Endothelial cell (in vitro differentiated cells): ENCODE results near the gene ARMH1. TPM values are rescaled to one million over a fixed set of nuclear protein-coding genes. Genes with fewer than 3 reads are reported as not detected.

Source experiments
- DNase-seq: peaks from one replicate; pipeline ENCODE4 v3.0.0; 2021; ENCODE audit warnings: low spot score
- H3K27ac Mint-ChIP-seq: one replicate; pipeline ENCODE4 v1.8.0; 2021; ENCODE audit warnings: mixed read lengths, inconsistent platforms; ENCODE audit not compliant: unreplicated experiment
- H3K27me3 Mint-ChIP-seq: one replicate; pipeline ENCODE4 v1.8.0; 2021; ENCODE audit warnings: mild to moderate bottlenecking, moderate library complexity, mixed read lengths, inconsistent platforms; ENCODE audit not compliant: unreplicated experiment
- H3K36me3 Mint-ChIP-seq: one replicate; pipeline ENCODE4 v1.8.0; 2021; ENCODE audit warnings: mild to moderate bottlenecking, low read depth, mixed read lengths, inconsistent platforms; ENCODE audit not compliant: unreplicated experiment
- H3K4me1 Mint-ChIP-seq: one replicate; pipeline ENCODE4 v1.8.0; 2021; ENCODE audit warnings: mild to moderate bottlenecking, mixed read lengths, inconsistent platforms; ENCODE audit not compliant: unreplicated experiment
- H3K4me3 Mint-ChIP-seq: one replicate; pipeline ENCODE4 v1.8.0; 2021; ENCODE audit warnings: mild to moderate bottlenecking, mixed read lengths, inconsistent platforms; ENCODE audit not compliant: unreplicated experiment
- H3K9me3 Mint-ChIP-seq: one replicate; pipeline ENCODE4 v1.8.0; 2021; ENCODE audit warnings: mixed read lengths, inconsistent platforms; ENCODE audit not compliant: unreplicated experiment
- total RNA-seq: library from RNA; stranded (reverse); fragmentation: NEBNext Ultra II Directional; extraction: Animal tissue kit (Norgen Biotek cat#: 25700); gene quantifications from one replicate; pipeline ENCODE4 v1.2.1, GENCODE V29; 2021; ENCODE audit not compliant: unreplicated experiment
- TF ChIP-seq, protein P1 (sequence below): fragments of 200-600 bp; sonication (generic); IDR thresholded peaks from one replicate; pipeline ENCODE4 v1.5.0; 2021; ENCODE audit warnings: antibody characterized with exemption; ENCODE audit not compliant: unreplicated experiment

Gene ARMH1
- total RNA-seq, 1 donor from 2014 or later: 4.1 TPM

DNA sequence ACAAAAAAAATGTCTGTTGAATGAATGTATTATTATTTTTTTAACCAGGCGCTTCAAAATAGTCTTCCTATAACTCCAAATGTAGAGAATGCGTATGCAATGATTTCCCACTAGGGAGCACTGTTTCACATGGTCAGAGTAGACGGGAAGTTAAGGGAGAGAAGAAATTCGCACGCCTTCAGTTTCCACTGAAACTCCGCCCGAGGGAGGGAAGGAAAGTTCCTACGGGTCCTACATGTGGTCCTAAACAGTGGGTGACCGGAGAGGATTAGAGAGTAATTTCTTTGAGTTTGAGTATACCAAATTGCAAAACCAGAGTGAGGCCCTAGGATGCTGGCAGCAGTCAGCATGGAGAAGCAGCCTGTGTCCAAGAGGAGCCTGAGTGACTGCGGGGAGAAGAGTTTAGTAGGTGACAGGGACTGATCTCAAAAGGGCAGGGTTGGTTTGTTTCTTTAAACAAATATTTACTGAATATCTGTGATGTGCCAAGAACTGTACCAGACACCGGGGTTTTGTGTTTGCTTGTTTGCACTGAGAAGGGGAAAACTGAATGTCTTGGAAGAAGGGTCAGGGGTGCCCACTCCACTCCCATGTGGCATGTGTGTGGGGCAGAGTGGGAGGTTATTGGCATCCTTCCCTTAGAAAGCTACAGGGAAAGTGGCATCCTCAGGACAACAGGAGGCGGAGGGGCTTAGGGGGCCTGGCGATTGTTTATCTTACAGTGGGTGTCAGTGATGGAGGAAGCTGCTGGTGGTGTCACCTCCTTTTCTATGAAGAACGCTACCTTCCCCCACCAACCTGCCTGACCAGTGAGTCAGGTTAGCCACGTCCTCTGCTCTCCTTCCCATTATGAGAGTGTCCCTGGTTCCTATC, 33.7 kb downstream of the ARMH1 start:
- Mint-ChIP-seq H3K4me1 (peaks cover 3% of the 10 kb centered on the region), H3K27me3 (peaks cover 4% of the 10 kb centered on the region), H3K36me3 (peaks cover 7% of the 10 kb centered on the region), H3K27ac (no peak overlapping the region), H3K9me3 (no peaks in the 10 kb centered on the region), H3K4me3 (no peak overlapping the region)
- TF ChIP-seq, protein P1, sequence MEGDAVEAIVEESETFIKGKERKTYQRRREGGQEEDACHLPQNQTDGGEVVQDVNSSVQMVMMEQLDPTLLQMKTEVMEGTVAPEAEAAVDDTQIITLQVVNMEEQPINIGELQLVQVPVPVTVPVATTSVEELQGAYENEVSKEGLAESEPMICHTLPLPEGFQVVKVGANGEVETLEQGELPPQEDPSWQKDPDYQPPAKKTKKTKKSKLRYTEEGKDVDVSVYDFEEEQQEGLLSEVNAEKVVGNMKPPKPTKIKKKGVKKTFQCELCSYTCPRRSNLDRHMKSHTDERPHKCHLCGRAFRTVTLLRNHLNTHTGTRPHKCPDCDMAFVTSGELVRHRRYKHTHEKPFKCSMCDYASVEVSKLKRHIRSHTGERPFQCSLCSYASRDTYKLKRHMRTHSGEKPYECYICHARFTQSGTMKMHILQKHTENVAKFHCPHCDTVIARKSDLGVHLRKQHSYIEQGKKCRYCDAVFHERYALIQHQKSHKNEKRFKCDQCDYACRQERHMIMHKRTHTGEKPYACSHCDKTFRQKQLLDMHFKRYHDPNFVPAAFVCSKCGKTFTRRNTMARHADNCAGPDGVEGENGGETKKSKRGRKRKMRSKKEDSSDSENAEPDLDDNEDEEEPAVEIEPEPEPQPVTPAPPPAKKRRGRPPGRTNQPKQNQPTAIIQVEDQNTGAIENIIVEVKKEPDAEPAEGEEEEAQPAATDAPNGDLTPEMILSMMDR: peak; percentile 76
- DNase-seq: peak; percentile 35

DNA sequence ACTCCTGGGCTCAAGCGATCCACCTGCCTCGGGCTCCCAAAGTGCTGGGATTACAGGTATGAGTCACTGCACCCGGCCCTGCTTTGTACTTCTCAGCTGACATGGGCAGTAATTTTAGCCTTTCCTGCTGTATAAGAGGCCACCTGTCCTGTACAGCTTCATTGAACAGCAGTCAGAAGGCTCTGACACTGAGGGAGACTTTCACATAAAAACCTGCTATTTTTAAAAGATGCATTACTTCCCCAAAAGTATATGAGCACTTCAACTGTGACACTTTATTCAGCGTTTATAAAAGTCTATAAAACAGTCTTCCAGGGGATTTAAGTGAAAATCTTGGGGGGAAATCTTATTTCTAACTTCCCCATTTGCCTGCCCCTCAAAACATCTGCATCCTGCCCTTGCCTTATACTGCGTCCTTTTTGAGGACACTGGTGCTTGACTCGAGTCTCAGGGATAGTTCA, 38.8 kb downstream of the ARMH1 start:
- TF ChIP-seq, protein P1: no peak
- no peak for DNase-seq
- Mint-ChIP-seq H3K9me3 (no peaks in the 10 kb centered on the region), H3K4me1 (no peaks in the 10 kb centered on the region), H3K4me3 (no peak overlapping the region), H3K36me3 (peaks cover 7% of the 10 kb centered on the region), H3K27ac (no peak overlapping the region), H3K27me3 (peaks cover 2% of the 10 kb centered on the region)

DNA sequence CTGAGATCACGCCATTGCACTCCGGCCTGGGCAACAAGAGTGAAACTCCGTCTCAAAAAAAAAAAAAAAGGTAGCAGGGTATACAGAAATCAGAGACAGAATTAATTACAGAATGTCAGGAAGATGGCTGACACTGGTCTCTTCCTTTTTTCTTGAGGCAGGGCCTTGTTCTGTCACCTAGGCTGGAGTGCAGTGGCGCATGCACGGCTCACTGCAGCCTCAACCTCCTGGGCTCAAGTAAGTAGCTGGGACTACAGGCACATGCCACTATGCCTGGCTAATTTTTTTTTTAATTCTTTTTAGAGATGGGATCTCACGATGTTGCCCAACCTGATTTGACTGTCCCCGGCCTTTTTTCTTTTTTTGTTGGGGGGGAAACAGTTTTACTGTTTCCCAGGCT, 40.0 kb downstream of the ARMH1 start:
- no peak overlapping the region for H3K27ac Mint-ChIP-seq
- no peak for DNase-seq
- H3K36me3 Mint-ChIP-seq: no peaks in the 10 kb centered on the region
- peaks cover 2% of the 10 kb centered on the region for H3K27me3 Mint-ChIP-seq
- H3K9me3 Mint-ChIP-seq: no peaks in the 10 kb centered on the region
- TF ChIP-seq, protein P1: no peak
- H3K4me3 Mint-ChIP-seq: no peak overlapping the region
- no peaks in the 10 kb centered on the region for H3K4me1 Mint-ChIP-seq

DNA sequence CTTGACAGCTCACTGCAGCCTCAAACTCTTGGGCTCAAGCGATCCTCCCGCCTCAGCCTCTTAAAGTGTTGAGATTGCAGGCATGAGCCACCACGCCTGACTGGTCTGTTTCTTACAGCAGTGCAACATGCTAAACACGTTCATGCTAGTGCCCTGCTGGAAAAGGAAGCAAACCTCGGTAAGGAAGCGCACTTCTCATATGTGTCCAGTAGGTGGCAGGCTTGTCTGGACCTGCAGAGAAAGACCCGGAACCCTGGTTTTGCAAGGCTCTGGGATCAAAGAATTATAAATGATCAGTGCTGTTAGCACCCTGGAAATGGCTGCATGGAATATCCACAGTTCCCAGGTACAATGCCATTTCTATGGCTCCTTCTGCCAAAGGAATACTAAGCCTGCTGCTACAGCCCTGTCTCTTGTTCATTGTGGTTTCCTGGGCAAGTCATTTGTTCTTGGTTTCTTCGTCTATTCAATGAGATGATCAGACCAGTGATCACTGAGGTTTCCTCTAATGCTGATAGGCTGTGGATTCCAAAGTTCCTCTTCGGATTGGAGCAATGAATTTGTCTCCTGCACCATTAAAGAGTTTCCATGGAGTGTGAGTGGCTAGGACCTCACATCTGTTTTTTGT, 40.5 kb downstream of the ARMH1 start:
- Mint-ChIP-seq H3K4me3 (no peak overlapping the region), H3K36me3 (no peaks in the 10 kb centered on the region), H3K9me3 (no peaks in the 10 kb centered on the region), H3K27ac (no peak overlapping the region), H3K27me3 (peaks cover 2% of the 10 kb centered on the region), H3K4me1 (no peaks in the 10 kb centered on the region)
- peak; percentile 70 for DNase-seq
- TF ChIP-seq, protein P1: peak; percentile 92

DNA sequence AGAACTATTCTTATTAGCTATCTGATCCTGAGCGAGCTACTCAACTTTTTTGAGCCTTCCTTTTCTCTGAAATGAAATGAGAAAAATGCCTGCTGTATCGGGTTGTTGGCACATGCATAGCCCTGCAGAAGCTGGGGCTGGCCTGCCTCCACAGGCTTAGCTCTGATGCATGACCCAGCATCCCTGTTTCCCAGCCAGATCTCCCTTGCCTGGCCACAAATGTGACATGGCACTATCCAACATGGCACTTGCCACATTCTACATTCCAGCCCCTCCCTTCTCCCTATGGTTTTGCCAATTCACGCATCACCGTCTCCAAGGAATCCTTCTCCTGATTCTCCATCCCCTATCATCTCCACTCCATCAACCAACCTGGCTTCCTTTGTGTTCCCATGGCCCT, 42.6 kb downstream of the ARMH1 start:
- H3K4me3 Mint-ChIP-seq: no peak overlapping the region
- H3K27ac Mint-ChIP-seq: no peak overlapping the region
- no peaks in the 10 kb centered on the region for H3K4me1 Mint-ChIP-seq
- H3K27me3 Mint-ChIP-seq: peaks cover 2% of the 10 kb centered on the region
- TF ChIP-seq, protein P1: no peak
- no peak for DNase-seq
- no peaks in the 10 kb centered on the region for H3K9me3 Mint-ChIP-seq
- H3K36me3 Mint-ChIP-seq: no peaks in the 10 kb centered on the region
